BJ (cell line): Measurements from ENCODE around the gene TUBB4A. TPM values are rescaled to one million over a fixed set of nuclear protein-coding genes. Genes with fewer than 3 reads are reported as not detected.

Source experiments
- CTCF ChIA-PET: fragments of 350-600 bp; formaldehyde crosslinking; extraction: SDS; loops from one replicate; lab custom pipeline; 2021; ENCODE audit warnings: antibody characterized with exemption, inconsistent platforms; lab: Yijun Ruan, JAX
- POLR2A ChIA-PET: fragments of 300-600 bp; sonication (Branson Sonifier 250); formaldehyde crosslinking; extraction: SDS; loops from one replicate; lab custom pipeline; 2021; ENCODE audit warnings: antibody characterized with exemption; lab: Charles Lee
- DNase-seq: peaks from one replicate; pipeline ENCODE4 v3.0.0-alpha.2; 2011; ENCODE audit warnings: low read depth
- H3K27me3 ChIP-seq: 2 replicates; pipeline ENCODE4 v1.6.0; 2011; ENCODE audit warnings: low read length; ENCODE audit not compliant: control insufficient read depth, insufficient read depth
- H3K36me3 ChIP-seq: 2 replicates; pipeline ENCODE4 v1.5.1; 2011; ENCODE audit warnings: low read length; ENCODE audit not compliant: control insufficient read depth, insufficient read depth
- H3K4me3 ChIP-seq: 2 replicates; pipeline ENCODE4 v1.5.1; 2011; ENCODE audit warnings: low read depth, mild to moderate bottlenecking, control low read depth, low read length
- polyA plus RNA-seq: library from polyadenylated mRNA; depleted of rRNA; stranded (reverse); fragments of >200 nt; gene quantifications from 2 replicates; pipeline ENCODE4 v1.2.3, GENCODE V29; 2011
- TF ChIP-seq, protein P1 (sequence below): IDR thresholded peaks from 2 replicates; pipeline ENCODE4 v1.5.1; 2011; ENCODE audit warnings: low read depth, mild to moderate bottlenecking, control low read depth, inconsistent platforms, low read length, moderate library complexity; ENCODE audit not compliant: insufficient read depth

Gene TUBB4A
- polyA plus RNA-seq, 1 experiment, result not detected

DNA sequence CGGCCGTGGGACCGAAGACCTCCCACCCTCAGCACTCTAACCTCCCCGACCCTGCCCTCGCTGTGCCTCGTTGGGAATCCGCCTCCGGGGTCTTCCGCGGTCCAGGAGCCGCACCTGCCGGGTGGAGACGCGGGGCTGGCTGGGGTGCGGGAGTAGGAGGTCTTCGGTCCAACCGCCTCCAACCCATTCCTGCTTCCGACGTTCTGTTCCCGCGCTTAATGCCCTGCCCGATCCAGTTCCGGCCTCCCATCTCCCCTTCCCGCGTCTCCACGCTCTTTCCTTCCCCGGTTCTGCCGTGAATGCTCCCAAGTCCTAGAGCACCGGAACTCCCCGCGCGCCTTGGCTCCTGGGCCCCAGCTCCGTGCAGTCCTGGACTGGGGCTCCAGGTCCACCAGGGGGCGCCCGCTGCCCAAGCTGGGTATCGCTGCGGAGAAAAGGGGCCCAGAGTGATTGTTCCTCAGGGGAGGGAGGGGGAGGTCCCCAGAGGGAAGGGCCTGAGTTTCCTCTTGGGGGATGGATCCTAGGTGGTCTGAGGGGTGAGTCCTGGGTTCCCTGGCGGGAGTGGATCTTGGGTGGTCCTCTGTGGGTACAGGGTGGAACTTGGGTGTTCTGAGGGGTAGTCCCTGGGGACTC, 14.7 kb upstream of the TUBB4A start:
- H3K4me3 ChIP-seq, result peak overlapping the region; percentile 61
- no peaks in the 10 kb centered on the region for H3K36me3 ChIP-seq
- CTCF ChIA-PET, result interaction anchor here (0.7 to 2.5 kb wide), 22 partner anchors 8 to 352 kb away, joined by 3 to 22 read pairs (median 4); partner anchors contain the start of genes TNFSF9 and TUBB4A
- TF ChIP-seq, protein P1, sequence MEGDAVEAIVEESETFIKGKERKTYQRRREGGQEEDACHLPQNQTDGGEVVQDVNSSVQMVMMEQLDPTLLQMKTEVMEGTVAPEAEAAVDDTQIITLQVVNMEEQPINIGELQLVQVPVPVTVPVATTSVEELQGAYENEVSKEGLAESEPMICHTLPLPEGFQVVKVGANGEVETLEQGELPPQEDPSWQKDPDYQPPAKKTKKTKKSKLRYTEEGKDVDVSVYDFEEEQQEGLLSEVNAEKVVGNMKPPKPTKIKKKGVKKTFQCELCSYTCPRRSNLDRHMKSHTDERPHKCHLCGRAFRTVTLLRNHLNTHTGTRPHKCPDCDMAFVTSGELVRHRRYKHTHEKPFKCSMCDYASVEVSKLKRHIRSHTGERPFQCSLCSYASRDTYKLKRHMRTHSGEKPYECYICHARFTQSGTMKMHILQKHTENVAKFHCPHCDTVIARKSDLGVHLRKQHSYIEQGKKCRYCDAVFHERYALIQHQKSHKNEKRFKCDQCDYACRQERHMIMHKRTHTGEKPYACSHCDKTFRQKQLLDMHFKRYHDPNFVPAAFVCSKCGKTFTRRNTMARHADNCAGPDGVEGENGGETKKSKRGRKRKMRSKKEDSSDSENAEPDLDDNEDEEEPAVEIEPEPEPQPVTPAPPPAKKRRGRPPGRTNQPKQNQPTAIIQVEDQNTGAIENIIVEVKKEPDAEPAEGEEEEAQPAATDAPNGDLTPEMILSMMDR, result peak; percentile 99
- H3K27me3 ChIP-seq, result no peaks in the 10 kb centered on the region
- no peak for DNase-seq
- POLR2A ChIA-PET, result interaction anchor here (0.6 kb wide), 1 partner anchor 153 kb away, joined by 6 read pairs; no protein-coding TSS in a partner anchor

DNA sequence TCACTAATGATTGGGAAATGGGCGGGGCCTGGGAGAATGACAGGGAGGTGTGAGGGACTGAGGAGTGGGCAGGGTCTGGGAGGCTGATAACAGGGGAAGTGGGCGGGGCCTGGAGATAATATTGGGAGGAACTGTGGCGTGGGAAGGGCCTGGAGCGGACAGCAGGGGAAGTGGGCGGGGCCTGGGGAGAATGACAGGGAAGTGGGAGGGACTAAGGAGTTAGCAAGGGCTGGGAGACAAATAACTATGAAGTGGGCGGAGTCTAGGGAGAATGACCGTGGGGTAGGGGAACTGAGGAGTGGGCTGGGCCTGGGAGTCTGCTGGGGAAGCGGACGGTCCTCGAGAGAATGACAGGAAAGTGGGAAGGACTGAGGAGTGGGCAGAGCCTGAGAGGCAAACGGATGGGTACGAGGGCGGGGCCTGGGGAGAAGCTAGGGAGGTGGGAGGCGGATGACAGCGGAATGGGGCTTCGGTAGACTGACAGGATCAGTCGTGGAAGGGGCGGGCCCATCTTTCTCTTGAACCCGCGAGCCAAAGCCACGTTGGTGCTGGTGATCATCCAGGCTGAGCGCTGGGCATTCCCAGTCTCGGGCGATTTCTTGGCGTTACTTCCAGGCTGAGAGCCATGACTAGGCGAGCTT, 14.0 kb upstream of the TUBB4A start:
- ChIA-PET CTCF (interaction anchor here (0.6 to 2.5 kb wide), 22 partner anchors 8 to 353 kb away, joined by 3 to 22 read pairs (median 4); partner anchors contain the start of genes TNFSF9 and TUBB4A), POLR2A (interaction anchor here (0.6 kb wide), 1 partner anchor 152 kb away, joined by 6 read pairs; no protein-coding TSS in a partner anchor)
- Histone ChIP-seq H3K27me3 (no peaks in the 10 kb centered on the region), H3K36me3 (no peaks in the 10 kb centered on the region), H3K4me3 (peak overlapping the region; percentile 61)
- TF ChIP-seq, protein P1, result no peak
- peak; percentile 75 for DNase-seq

DNA sequence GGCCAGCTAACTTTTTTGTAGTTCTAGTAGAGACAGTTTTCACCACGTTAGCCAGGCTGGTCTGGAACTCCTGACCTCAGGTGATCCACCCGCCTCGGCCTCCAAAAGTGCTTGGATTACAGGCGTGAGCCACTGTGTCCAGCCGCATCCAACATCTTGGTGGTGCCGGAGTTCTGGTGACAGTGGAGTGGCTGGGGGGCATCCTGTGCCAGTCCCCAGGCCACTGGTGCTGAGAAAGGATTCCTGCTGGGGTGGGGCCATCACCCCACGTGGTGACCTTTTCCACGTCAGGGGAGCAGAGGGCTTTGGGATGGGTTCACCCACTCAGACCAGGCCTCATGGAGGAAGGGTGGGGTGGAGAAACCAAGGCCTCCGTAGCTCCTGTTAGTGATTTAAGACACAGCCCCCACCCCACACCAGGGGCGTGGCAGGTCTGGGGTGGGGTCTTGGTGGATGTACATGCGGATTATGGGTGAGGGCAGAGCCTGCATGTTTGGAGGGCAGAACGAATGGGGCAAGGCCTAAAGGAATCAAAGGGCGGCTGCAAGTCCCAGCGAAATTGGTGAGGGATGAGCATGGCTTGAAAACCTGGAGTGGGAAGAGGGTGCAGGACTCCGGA, 12.9 kb upstream of the TUBB4A start:
- Histone ChIP-seq H3K27me3 (no peaks in the 10 kb centered on the region), H3K4me3 (no peak overlapping the region), H3K36me3 (no peaks in the 10 kb centered on the region)
- no peak for DNase-seq
- ChIA-PET CTCF (no interaction called here), POLR2A (no interaction called here)
- TF ChIP-seq, protein P1, result no peak

DNA sequence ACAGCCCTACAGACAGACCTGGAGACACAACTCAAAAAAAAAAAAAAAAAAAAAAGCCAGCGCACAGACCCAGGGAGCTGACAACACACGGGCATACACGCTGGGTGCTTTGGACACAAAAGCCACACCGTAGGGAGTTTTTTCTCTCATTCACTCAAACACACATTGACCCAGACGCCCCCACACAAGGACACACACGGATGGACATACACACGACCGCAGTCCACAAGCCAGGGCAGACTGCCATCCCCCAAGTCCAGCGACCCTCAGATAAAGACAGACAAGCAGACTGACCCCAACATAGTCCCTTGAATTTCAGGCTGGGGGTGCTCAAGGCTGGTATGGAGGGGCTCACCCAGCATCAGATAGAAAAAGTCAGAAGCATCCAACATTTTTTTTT, 12.0 kb upstream of the TUBB4A start:
- H3K36me3 ChIP-seq, result no peaks in the 10 kb centered on the region
- no peak for DNase-seq
- POLR2A ChIA-PET, result no interaction called here
- H3K27me3 ChIP-seq, result no peaks in the 10 kb centered on the region
- no peak overlapping the region for H3K4me3 ChIP-seq
- CTCF ChIA-PET, result no interaction called here
- TF ChIP-seq, protein P1, result no peak

DNA sequence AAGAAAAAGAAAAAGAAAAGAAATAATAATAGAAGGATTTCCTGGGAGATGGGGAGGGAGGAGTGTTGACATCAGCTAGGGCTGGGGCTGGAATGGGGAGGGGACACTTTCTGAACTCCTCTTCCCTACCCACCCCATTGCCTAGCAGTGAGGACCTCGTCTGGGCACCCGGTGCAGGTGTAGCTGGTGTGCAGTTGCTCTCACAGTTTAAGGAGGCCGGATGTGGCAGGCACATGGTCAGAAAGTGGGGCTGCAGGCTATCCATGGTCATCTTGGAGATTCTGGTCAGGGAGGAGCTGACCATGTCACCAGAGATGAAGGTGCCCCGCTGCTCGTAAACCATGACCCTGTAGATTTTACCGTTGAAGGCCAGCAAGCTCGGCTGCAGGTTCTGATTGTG, 8.5 kb upstream of the TUBB4A start:
- TF ChIP-seq, protein P1, result no peak
- no peaks in the 10 kb centered on the region for H3K36me3 ChIP-seq
- H3K4me3 ChIP-seq, result no peak overlapping the region
- CTCF ChIA-PET, result no interaction called here
- H3K27me3 ChIP-seq, result no peaks in the 10 kb centered on the region
- POLR2A ChIA-PET, result no interaction called here
- DNase-seq, result no peak
